Left lung (tissue), 10 donors: ENCODE measurements around the gene EDIL3. TPM values are rescaled to one million over a fixed set of nuclear protein-coding genes. Genes with fewer than 3 reads are reported as not detected.
"Not testable (repeated sequence)": the region's sequence is repeated elsewhere in the genome, so short reads cannot be mapped to it uniquely, and the experiment has no call there.

ENCODE experiments used
- ATAC-seq: fragments of 200-7000 bp; cut with Tn5 transposase; one replicate; pipeline ENCODE4 v1.9.1; 2020; ENCODE audit warnings: moderate library complexity
- DNase-seq, 4 donors: peaks; one replicate each; pipeline ENCODE4 v3.0.0-alpha.2; 2013 to 2020
- H3K27ac ChIP-seq, 2 donors: fragments of 200-600 bp; sonication (generic) in 1 of 2; one replicate each; pipeline versions ENCODE4 v1.5.0 to v1.8.0; 2020 to 2021
- H3K27me3 ChIP-seq, 2 donors: fragments of 200-600 bp; sonication (generic) in 1 of 2; one replicate each; pipeline versions ENCODE4 v1.5.0 to v1.8.0; 2020 to 2021
- H3K36me3 ChIP-seq, 2 donors: fragments of 200-600 bp; sonication (generic) in 1 of 2; one replicate each; pipeline versions ENCODE4 v1.5.0 to v1.8.0; 2020 to 2021
- H3K4me1 ChIP-seq, 2 donors: fragments of 200-600 bp; one replicate each; pipeline ENCODE4 v1.8.0; 2021
- H3K4me3 ChIP-seq, 2 donors: fragments of 200-600 bp; sonication (generic) in 1 of 2; one replicate each; pipeline versions ENCODE4 v1.5.0 to v1.8.0; 2020 to 2021; ENCODE audit warnings: mild to moderate bottlenecking in 1 of 2
- H3K9me3 ChIP-seq, 2 donors: fragments of 200-600 bp; sonication (generic) in 1 of 2; one replicate each; pipeline versions ENCODE4 v1.5.0 to v1.8.0; 2020 to 2021
- CTCF ChIP-seq, 2 donors: fragments of 200-600 bp; sonication (generic) in 1 of 2; IDR thresholded peaks; one replicate each; pipeline versions ENCODE4 v1.5.0 to v1.8.0; 2021; ENCODE audit warnings: antibody characterized with exemption in 2 of 2
- intact Hi-C, 2 donors: fragments of 100-400 bp; cut with DNase I; formaldehyde crosslinking; loops; one replicate each; pipeline versions ENCODE4 v1.11.2 to v1.14.2; 2022
- polyA plus RNA-seq, 6 donors: library from polyadenylated mRNA; unstranded; fragments of 120-200 nt; gene quantifications; one replicate each; pipeline ENCODE4 v1.2.1, GENCODE V29; 2013; ENCODE audit not compliant: insufficient read length in 6 of 6
- total RNA-seq, 2 donors: library from RNA; stranded (reverse); fragmentation: NEBNext Ultra II Directional; extraction: Animal tissue kit (Norgen Biotek cat#: 25700); gene quantifications; one replicate each; pipeline ENCODE4 v1.2.1, GENCODE V29; 2021
- donor health status: DM: no; HTN: yes; CAD: no.
- donor health status: DM: no; HTN: no; CAD: no.

EDIL3 gene
- total and polyA plus RNA-seq, 8 donors, result 20.6 to 59.9 (median 42.3) TPM

DNA sequence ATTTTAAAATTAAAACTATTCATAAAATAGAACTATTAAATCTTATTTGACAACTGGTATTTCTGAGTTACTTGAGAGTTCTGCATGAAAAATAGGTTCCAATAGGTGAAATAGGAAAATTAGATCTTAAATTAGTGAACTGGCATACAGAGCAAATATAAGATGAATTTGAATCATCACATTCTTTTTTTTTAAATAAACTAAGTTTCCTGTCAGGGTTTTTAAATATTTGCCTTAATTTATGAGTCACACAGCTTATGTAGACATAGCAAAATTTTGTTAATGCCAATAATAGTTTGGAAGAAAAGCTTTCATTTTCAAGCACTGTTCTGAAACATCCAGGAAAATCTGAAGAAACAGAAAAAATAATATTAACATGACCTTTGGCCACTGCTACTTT is 352.4 kb downstream of the EDIL3 start:
- Histone ChIP-seq H3K27me3 (no peaks in the 10 kb centered on the region), H3K4me1 (peaks cover 0 to 4% of the 10 kb centered on the region in 2 donors), H3K4me3 (no peak overlapping the region), H3K36me3 (no peaks in the 10 kb centered on the region), H3K27ac (no peak overlapping the region), H3K9me3 (peaks cover 0 to 2% of the 10 kb centered on the region in 2 donors)
- intact Hi-C loops, result no loop called here
- no peak for TF ChIP-seq CTCF (IDR thresholded peaks at IDR 0.05)
- DNase-seq (no peak), ATAC-seq (no peak)

DNA sequence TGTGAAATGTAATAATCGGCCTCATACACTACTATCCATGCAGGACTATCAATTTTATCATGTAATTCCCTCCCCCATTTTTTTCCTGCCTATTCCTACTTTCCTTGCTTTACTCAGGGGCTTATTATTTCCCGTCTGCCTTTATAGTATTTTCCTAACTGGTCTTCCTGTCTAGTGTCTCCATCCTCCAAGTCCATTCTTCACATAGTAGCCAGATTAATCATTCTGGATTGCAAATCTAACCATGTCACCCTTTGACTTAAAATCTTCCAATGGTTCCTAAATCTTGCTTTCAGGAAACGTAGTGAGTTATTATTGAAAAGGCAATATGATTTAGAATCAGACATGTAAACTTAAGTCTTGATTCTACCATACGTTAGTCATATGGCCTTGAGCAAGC is 356.6 kb downstream of the EDIL3 start:
- Histone ChIP-seq H3K4me3 (no peak overlapping the region), H3K4me1 (peaks cover 0 to 4% of the 10 kb centered on the region in 2 donors), H3K27me3 (no peaks in the 10 kb centered on the region), H3K9me3 (peaks cover 0 to 2% of the 10 kb centered on the region in 2 donors), H3K27ac (no peak overlapping the region), H3K36me3 (no peaks in the 10 kb centered on the region)
- intact Hi-C loops, result no loop called here
- TF ChIP-seq CTCF (IDR thresholded peaks at IDR 0.05), result no peak
- DNase-seq (no peak), ATAC-seq (no peak)

GRCh38 chr5:84018521-84018920 is 366.2 kb downstream of the EDIL3 start:
- H3K36me3 ChIP-seq, H3K4me1 ChIP-seq, H3K4me3 ChIP-seq, ATAC-seq, DNase-seq, intact Hi-C loops, H3K27me3 ChIP-seq, H3K27ac ChIP-seq, H3K9me3 ChIP-seq: not testable (repeated sequence)

GRCh38 chr5:84017523-84018172 is 367.0 kb downstream of the EDIL3 start:
- DNase-seq (no peak), ATAC-seq (no peak)
- TF ChIP-seq CTCF (IDR thresholded peaks at IDR 0.05), result no peak
- Histone ChIP-seq H3K27me3 (no peaks in the 10 kb centered on the region), H3K36me3 (no peaks in the 10 kb centered on the region), H3K4me3 (no peak overlapping the region), H3K27ac (no peak overlapping the region), H3K9me3 (no peaks in the 10 kb centered on the region), H3K4me1 (no peaks in the 10 kb centered on the region)
- intact Hi-C loops, result no loop called here

DNA sequence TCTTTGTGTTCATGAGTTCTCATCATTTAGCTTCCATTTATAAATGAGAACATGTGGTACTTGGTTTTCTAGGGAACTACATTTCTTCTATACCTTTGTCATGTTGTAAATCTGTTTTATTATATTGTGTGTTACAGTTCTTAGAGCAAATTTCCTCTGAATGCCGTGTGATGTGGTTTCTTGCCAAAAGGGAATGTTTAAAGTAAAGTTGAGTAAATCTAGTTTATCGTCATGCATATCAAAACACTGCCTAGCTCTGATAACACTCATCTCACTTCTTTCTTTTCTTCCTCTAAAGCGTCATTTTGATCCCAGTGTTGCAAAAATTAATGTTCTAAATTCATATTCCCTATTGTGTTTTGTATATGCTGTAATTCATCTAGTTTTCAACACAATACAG is 368.6 kb downstream of the EDIL3 start:
- no peak for TF ChIP-seq CTCF (IDR thresholded peaks at IDR 0.05)
- DNase-seq, result no peak
- Histone ChIP-seq H3K9me3 (no peaks in the 10 kb centered on the region), H3K4me3 (no peak overlapping the region), H3K4me1 (no peaks in the 10 kb centered on the region), H3K36me3 (no peaks in the 10 kb centered on the region), H3K27ac (no peak overlapping the region), H3K27me3 (no peaks in the 10 kb centered on the region)
- intact Hi-C loops, result no loop called here
- ATAC-seq, result no peak

GRCh38 chr5:84014966-84015365 is 369.7 kb downstream of the EDIL3 start:
- Histone ChIP-seq H3K4me3 (no peak overlapping the region), H3K9me3 (no peaks in the 10 kb centered on the region), H3K4me1 (no peaks in the 10 kb centered on the region), H3K36me3 (no peaks in the 10 kb centered on the region), H3K27me3 (no peaks in the 10 kb centered on the region), H3K27ac (no peak overlapping the region)
- intact Hi-C loops, result no loop called here
- TF ChIP-seq CTCF (IDR thresholded peaks at IDR 0.05), result no peak
- ATAC-seq (no peak), DNase-seq (no peak)
